ENCODE data around the gene SNRNP48.
A peak's percentile ranks its signal among the peaks of the same experiment; 100 is the strongest.

Gene SNRNP48

DNA sequence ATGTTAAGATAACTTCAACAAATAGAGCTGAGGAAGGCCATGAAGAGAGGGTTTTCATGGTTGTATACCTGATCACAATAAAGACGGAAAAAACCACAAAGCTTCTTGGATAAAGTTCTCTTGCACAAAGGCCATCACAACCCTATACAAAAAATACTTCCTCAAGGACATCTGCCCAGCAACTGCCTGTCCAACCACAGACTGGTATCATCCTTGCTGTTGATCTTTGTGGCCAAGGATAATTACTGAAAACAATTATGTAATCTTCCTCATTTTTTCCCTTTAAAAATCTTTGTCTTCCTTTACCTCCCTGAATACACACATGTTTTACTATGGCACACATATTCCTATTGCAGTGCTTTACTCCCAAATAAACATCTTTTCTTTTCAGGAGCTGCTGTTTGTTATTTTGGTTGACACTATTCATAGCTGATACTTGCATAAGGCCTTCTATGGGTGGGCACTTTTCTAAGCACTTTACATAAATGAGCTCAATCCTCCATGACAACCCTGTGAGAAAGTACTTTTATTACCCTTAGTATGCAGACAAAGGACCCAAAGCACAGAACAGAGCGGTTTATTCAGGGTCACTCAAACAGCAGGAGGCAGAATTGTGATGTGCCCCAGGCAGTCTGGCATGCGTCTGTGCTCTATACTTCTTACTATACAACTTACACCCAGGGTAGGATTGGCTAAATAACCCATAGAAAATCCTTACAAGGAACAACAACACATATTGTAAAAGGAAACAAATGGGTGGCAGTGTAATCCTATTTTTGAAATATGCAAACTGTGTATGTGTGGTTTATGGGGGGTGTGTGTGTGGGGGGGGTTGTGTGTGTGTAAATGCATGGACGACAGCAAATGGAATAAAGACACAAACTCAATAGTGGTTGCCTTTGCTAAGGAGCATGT lies 35.1 kb downstream of the SNRNP48 start:
- ChIA-PET CTCF (interaction anchor here (0.7 to 1.4 kb wide), 9 partner anchors 9 to 449 kb away, joined by 3 to 8 read pairs (median 3); no protein-coding TSS in a partner anchor), POLR2A (no interaction called here)
- H3K4me3 ChIP-seq (ENCODE audit: low read depth, low read length), result no peak overlapping the region
- no peak for DNase-seq (ENCODE audit: low read depth, low spot score)
- TF ChIP-seq, protein P1, sequence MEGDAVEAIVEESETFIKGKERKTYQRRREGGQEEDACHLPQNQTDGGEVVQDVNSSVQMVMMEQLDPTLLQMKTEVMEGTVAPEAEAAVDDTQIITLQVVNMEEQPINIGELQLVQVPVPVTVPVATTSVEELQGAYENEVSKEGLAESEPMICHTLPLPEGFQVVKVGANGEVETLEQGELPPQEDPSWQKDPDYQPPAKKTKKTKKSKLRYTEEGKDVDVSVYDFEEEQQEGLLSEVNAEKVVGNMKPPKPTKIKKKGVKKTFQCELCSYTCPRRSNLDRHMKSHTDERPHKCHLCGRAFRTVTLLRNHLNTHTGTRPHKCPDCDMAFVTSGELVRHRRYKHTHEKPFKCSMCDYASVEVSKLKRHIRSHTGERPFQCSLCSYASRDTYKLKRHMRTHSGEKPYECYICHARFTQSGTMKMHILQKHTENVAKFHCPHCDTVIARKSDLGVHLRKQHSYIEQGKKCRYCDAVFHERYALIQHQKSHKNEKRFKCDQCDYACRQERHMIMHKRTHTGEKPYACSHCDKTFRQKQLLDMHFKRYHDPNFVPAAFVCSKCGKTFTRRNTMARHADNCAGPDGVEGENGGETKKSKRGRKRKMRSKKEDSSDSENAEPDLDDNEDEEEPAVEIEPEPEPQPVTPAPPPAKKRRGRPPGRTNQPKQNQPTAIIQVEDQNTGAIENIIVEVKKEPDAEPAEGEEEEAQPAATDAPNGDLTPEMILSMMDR (IDR thresholded peaks at IDR 0.05; ENCODE audit: insufficient read depth, low read length, missing control alignments), result peak; percentile 14

DNA sequence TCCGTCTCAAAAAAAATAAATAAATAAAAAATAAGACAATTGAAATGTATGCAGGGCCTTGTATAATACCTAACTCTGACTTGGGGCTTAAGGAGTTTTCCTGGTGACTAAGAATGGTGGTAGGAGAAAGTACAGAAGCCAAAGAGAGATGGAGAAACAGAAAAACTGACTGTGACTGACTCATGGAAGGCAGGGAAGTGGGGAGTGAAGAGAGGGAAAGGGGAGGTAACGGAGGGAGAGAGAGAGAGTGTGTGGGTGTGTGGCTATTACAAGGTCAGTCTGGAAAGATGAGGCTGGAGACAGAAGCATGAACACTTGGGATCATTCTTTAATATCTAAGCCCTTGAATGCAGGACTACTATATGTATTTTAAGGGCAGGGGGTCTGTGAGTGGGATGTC lies 38.5 kb downstream of the SNRNP48 start:
- TF ChIP-seq, protein P1 (IDR thresholded peaks at IDR 0.05; ENCODE audit: insufficient read depth, low read length, missing control alignments), result no peak

DNA sequence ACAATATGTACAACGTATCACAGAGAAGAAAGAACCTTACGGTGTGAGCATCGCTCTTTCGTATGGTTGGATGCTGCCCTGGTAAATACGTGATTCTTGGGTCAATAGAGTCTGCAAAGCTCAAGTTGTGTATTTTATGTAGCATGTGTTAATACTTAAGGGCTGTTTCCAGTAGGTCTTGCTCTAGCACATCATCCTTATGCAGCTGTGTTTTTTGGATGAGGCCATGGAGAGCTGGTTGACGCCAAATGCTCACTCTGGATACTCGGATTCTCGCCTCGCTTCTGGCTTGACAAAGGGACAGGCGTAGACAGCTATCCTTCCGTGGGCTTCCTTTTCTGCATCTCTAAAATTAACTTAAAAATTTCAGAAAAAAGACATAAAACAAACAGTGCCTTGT lies 38.9 kb downstream of the SNRNP48 start:
- no peak overlapping the region for H3K4me3 ChIP-seq (ENCODE audit: low read depth, low read length)
- TF ChIP-seq, protein P1 (IDR thresholded peaks at IDR 0.05; ENCODE audit: insufficient read depth, low read length, missing control alignments), result no peak
- POLR2A ChIA-PET, result no interaction called here
- CTCF ChIA-PET, result interaction anchor here (0.7 to 1.7 kb wide), 5 partner anchors 11 to 204 kb away, joined by 3 to 5 read pairs (median 4); no protein-coding TSS in a partner anchor
- DNase-seq (ENCODE audit: low read depth, low spot score), result no peak

More for the DNA sequence above, 38.5 kb downstream of the SNRNP48 start:
- CTCF ChIA-PET, result interaction anchor here (0.8 to 1.6 kb wide), 3 partner anchors 13 to 203 kb away, joined by 4 to 5 read pairs (median 4); no protein-coding TSS in a partner anchor
- POLR2A ChIA-PET, result no interaction called here
- DNase-seq (ENCODE audit: low read depth, low spot score), result no peak
- H3K4me3 ChIP-seq (ENCODE audit: low read depth, low read length), result no peak overlapping the region

- TF ChIP-seq, protein P1 (IDR thresholded peaks at IDR 0.05; ENCODE audit: insufficient read depth, low read length, missing control alignments), result no peak
- ChIA-PET CTCF (interaction anchor here (0.7 to 1.7 kb wide), 5 partner anchors 12 to 204 kb away, joined by 3 to 5 read pairs (median 4); no protein-coding TSS in a partner anchor), POLR2A (no interaction called here)
- no peak for DNase-seq (ENCODE audit: low read depth, low spot score)
- H3K4me3 ChIP-seq (ENCODE audit: low read depth, low read length), result no peak overlapping the region
These were observed 39.3 kb downstream of the SNRNP48 start for GRCh38 chr6:7629321-7629720.

- CTCF ChIA-PET, result interaction anchor here (1.2 to 1.5 kb wide), 3 partner anchors 9 to 15 kb away, joined by 4 to 5 read pairs (median 4); no protein-coding TSS in a partner anchor
- TF ChIP-seq, protein P1 (IDR thresholded peaks at IDR 0.05; ENCODE audit: insufficient read depth, low read length, missing control alignments), result no peak
- DNase-seq (ENCODE audit: low read depth, low spot score), result no peak
- no peak overlapping the region for H3K4me3 ChIP-seq (ENCODE audit: low read depth, low read length)
- POLR2A ChIA-PET, result no interaction called here
These were observed 40.8 kb downstream of the SNRNP48 start for GRCh38 chr6:7630792-7631191.

GRCh38 chr6:7631466-7631865 lies 41.5 kb downstream of the SNRNP48 start:
- POLR2A ChIA-PET, result no interaction called here
- CTCF ChIA-PET, result interaction anchor here (1.2 to 1.5 kb wide), 3 partner anchors 9 to 11 kb away, joined by 3 to 4 read pairs (median 4); no protein-coding TSS in a partner anchor
- H3K4me3 ChIP-seq (ENCODE audit: low read depth, low read length), result no peak overlapping the region
- TF ChIP-seq, protein P1 (IDR thresholded peaks at IDR 0.05; ENCODE audit: insufficient read depth, low read length, missing control alignments), result no peak
- no peak for DNase-seq (ENCODE audit: low read depth, low spot score)

All from AG04449 (cell line).